ENCODE measurements around the gene DSTN.

Gene DSTN

GRCh38 chr20:17625246-17626051 lies 55.6 kb downstream of the DSTN start:
- no peak for DNase-seq

GRCh38 chr20:17626217-17627007 lies 56.5 kb downstream of the DSTN start:
- no peak for DNase-seq

- DNase-seq: no peak
Measured at GRCh38 chr20:17627101-17627955, 57.5 kb downstream of the DSTN start.

GRCh38 chr20:17628101-17628841 lies 58.4 kb downstream of the DSTN start:
- DNase-seq: no peak

- DNase-seq: no peak
Measured at GRCh38 chr20:17629025-17629424, 59.1 kb downstream of the DSTN start.

GRCh38 chr20:17629678-17630089 lies 59.8 kb downstream of the DSTN start:
- DNase-seq: no peak

DNA sequence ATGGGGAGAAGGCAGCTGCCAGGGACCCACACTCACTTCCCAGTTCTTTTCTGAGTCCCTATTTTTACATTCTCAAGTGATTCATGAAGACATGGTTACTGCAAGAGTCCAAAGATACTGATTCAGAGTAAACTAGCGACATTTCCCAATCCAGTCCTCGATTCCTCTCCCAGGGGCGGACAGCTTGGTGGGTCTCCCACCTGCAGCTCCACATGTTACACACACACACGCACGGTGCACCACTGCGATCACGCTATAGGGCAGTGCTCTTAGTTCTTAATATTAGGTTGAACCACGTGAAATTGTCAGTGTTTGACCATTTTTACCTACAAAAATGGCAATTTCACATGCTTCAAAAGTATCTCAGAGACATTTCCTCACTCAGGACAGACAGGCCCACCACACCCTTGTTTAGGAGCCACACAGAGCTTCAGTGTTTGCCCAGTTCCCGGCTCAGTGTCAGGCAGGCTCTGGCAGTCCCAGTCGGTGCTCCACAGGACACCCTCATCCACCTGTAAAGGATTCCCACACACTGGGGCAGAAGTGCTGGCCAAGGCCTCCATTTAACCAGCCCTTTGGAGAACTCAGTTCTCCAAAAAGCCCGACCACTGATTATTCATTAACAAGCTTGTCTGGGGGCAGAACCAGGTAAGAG lies 60.4 kb downstream of the DSTN start:
- no peak for DNase-seq

GRCh38 chr20:17630806-17631195 lies 60.9 kb downstream of the DSTN start:
- no peak for DNase-seq

DNA sequence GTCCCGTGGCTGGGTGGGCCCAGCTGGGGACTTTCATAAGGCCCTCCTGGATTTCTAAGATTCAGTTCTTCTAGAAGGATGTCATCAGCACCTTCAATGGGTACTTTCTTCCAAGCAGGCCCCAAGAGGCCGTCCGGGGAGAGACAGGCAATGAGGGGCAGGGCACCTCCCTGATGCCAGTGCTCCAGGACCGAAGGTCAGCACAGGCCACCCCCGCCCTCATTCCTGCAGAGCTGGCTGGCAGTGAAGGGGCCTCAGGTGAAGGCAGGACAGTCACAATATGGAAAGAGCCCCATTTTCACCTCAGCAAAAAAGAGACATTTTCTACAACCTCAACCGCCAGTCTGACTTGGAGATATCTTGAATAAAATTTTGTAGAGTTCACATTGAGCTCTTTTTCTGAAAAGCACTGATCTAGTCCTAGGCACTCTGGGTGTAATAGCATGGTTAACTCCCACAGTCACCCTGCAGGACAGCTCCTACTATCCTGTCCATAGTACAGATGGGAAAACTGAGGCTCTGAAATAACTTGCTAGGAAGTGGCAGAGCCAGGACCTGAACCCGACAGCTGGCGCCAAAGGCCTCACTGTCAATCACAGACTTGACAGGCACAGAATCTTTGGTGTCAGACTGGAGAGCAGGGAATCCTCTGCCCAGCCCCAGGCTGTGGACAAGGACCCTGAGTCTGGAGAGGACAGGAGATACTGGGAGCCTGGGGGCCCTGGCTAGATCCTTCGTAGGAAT lies 61.9 kb downstream of the DSTN start:
- DNase-seq: no peak

DNA sequence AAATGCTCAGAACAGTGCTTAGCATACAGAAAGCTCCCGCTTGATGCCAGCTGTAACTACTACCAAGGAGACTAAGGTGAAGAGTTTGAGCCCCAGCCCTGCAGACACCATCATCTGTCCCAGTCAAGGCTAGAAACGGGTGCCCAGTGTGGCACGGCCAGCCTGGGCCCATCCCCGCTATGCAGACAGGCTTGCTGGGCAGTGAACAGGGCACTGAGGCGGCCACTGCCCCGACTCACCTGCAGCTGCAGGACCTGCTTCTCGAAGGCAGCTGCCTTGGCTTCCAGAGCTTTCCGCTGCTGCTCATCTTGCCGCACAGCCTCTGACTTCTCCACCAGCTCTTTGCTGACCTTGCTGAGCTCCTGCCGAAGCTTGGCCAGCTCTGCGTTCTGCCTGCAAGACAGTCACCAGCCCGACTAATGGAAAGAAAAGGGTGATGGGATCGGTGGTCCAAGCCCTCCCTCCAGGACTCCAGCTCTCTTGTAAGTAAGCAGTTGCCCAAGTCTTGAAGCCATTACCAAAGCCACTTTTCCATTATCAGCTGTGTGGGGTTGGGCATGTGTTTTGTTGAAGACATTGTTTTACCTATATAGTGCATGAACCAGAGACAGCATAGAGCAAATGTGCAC lies 63.5 kb downstream of the DSTN start:
- DNase-seq: no peak

- no peak for DNase-seq
Measured at GRCh38 chr20:17633850-17634500, 64.1 kb downstream of the DSTN start.

GRCh38 chr20:17634661-17635331 lies 64.9 kb downstream of the DSTN start:
- no peak for DNase-seq

DNA sequence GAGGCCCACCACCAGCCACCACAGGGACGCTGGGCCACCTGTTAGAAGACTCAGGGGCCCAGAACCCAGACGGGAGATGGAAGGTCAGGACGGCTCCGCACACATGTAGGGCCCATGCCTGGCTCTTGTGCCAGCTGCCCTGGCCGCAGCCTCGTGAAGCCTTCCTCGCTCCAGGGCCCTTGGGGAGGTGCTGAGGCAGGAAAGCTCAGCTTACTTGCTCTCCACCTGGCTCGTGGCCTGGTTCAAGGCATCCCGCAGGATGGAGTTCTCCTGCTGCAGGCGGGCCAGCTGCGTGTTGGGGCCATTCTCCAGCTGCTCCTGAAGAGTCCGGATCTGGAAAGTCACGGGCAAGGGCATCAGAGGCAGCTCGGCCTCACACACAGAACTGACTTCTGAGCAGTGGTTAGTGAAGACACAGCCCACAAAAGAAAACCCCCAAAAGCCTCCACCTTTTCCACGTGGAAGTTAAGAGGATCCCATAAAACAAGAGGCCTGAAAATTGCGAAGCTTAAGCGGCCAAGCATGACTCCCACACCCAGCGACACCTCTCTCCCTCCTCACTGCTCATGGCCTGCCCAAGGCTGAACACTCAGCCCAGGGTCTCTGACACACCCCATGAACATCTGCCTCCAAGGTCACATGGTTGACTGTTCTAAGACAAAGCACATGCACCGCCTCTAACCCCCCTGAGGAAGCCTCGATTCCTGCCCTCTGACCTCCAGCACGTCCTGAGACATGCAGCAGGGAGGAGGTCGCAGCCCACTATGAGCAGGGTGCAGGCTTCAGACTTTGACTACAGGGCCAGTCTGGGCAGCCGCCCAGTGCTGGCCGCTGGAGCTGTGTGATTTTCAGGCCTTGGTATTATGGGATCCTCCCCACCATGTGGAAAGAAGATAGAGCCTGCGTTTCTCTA lies 65.7 kb downstream of the DSTN start:
- no peak for DNase-seq

- DNase-seq: no peak
Measured at GRCh38 chr20:17636523-17637412, 66.9 kb downstream of the DSTN start.

GRCh38 chr20:17637413-17637780 lies 67.5 kb downstream of the DSTN start:
- no peak for DNase-seq

DNA sequence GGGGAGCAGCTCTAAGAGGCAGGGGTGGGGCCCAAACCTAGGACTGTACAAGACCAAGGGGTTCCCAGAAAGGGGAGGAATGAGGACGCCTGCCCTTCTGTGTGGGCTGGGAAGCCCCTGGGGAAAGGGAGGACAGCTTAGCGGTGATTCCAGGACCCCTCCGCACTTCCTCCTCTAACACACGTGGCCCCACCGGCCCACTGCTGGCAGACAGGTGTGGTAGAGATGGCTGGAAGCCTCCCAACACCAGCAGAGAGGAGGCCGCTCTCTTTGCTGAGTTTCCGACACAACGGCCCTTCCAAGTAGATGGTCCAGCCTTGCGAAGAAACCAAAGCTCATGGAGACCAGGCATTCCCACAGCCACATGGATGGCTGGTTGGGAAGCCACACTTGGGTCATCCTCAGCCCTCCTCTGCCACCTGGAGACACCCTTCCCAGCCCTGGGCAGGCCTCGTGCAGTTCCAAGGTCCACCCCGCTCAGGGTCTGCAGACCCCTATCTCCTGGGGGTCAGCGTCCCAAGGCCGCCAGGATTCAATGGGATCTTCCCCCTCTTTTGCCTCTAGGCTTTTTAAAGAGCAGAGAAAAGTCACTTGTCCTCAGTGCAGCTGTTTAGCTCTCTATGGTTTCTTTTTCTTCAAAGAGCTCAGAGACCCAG lies 68.2 kb downstream of the DSTN start:
- DNase-seq: no peak

DNA sequence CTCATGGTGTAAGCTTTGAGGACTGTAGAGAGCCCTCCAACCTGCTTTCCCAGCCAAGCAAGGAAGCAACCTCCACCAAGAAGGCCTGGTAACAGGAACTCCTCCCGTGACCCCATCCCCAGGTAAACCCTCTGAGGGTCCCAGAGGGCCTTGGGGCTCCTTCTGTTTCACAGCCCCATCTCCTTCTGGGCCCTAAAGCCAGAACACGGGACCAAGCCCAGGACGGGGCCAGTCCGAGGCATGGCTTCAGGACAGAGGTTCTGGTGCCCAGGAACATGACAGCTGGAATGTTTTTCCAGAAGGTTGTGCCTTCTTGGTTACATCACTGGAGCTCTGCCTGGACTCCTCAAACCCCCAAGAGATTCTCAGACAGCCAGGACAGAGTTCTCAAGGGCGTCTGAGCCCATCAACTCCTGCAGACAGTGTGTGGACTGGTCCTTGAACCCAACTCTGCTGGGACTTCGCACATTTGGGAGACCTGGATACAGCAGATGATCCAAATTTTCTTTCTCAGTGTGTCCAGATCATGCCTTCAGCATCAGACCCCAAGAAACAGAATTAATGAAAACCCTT lies 69.0 kb downstream of the DSTN start:
- DNase-seq: no peak

All from KG1 (cell line).